ENCODE results near the gene ADGRG7.

- TF ChIP-seq CTCF (IDR thresholded peaks at IDR 0.05) (no peak), POLR2A (IDR thresholded peaks at IDR 0.05) (no peak)
These were observed 72.1 kb downstream of the ADGRG7 start for GRCh38 chr3:100681496-100681895.
